Measurements from ENCODE around the gene INSRR. TPM values are rescaled to one million over a fixed set of nuclear protein-coding genes. Genes with fewer than 3 reads are reported as not detected.
A peak's percentile ranks its signal among the peaks of the same experiment; 100 is the strongest.

INSRR gene
- total and polyA plus RNA-seq, 9 of the 15 experiments (the other 6 are each of a cell fraction or from before 2014, with no cell fraction given): 0.03 to 0.18 (median 0.06) TPM; not detected in 3

- TF ChIP-seq MAFK (IDR thresholded peaks at IDR 0.05; ENCODE audit: low read length): no peak
- TF ChIP-seq RNF219 (CRISPR knock-in tag; IDR thresholded peaks at IDR 0.05): no peak
- TF ChIP-seq STAT6 (CRISPR knock-in tag; IDR thresholded peaks at IDR 0.05): no peak
- no peak for TF ChIP-seq HMBOX1 (IDR thresholded peaks at IDR 0.05)
- TF ChIP-seq RFX7 (CRISPR knock-in tag; IDR thresholded peaks at IDR 0.05): no peak
- TF ChIP-seq SMAD4 (CRISPR knock-in tag; conservative IDR thresholded peaks at IDR 0.05): no peak
- TF ChIP-seq E2F4 (CRISPR knock-in tag; IDR thresholded peaks at IDR 0.05; ENCODE audit: low read depth): no peak
- TF ChIP-seq KDM1A (IDR thresholded peaks at IDR 0.05): no peak
- TF ChIP-seq SRF (CRISPR knock-in tag; IDR thresholded peaks at IDR 0.05): no peak; a peak in 1 of 4 replicates
- TF ChIP-seq MAX (CRISPR knock-in tag; IDR thresholded peaks at IDR 0.05): no peak
- TF ChIP-seq BRD4 (IDR thresholded peaks at IDR 0.05): no peak
- no peak for TF ChIP-seq ERF (CRISPR knock-in tag; IDR thresholded peaks at IDR 0.05)
- no peak for TF ChIP-seq USF1 (CRISPR knock-in tag; IDR thresholded peaks at IDR 0.05)
- TF ChIP-seq FOS (IDR thresholded peaks at IDR 0.05; ENCODE audit: extremely low read depth, insufficient read length): no peak
- peak; percentile 70; the same call in 1 of the 2 replicates for TF ChIP-seq ETV5 (CRISPR knock-in tag; IDR thresholded peaks at IDR 0.05; ENCODE audit: low read depth)
- TF ChIP-seq FOXO4 (CRISPR knock-in tag; IDR thresholded peaks at IDR 0.05): no peak
- TF ChIP-seq BRD9 (IDR thresholded peaks at IDR 0.05; ENCODE audit: low read depth, partially characterized antibody): no peak
- TF ChIP-seq RNF2 (IDR thresholded peaks at IDR 0.05): no peak
Measured at GRCh38 chr1:156892190-156893047, 33.5 kb upstream of the INSRR start (continued).

All from K562 (cell line).